Neutrophil (primary cell): ENCODE results near the gene TMIGD3.

Experiments used
- H3K27ac ChIP-seq: fragments of 200-600 bp; sonication (generic); 2 replicates; pipeline ENCODE4 v1.5.1; 2016; ENCODE audit warnings: mild to moderate bottlenecking, moderate library complexity
- H3K27me3 ChIP-seq: fragments of 200-600 bp; sonication (generic); 2 replicates; pipeline ENCODE4 v1.6.0; 2016; ENCODE audit warnings: mild to moderate bottlenecking
- H3K36me3 ChIP-seq: fragments of 200-600 bp; sonication (generic); 2 replicates; pipeline ENCODE4 v1.5.1; 2017
- H3K4me1 ChIP-seq, 2 experiments: fragments of 200-600 bp in 1 of 2; sonication (generic) in 1 of 2; 1 replicate in 1 of 2; 2 replicates in 1 of 2; pipeline versions ENCODE4 v1.5.1 to v1.6.1; 2013 to 2016; ENCODE audit warnings: low read depth in 1 of 2, low read length in 1 of 2, mild to moderate bottlenecking in 1 of 2, moderate library complexity in 1 of 2; ENCODE audit not compliant: control insufficient read depth in 1 of 2, insufficient read depth in 1 of 2
- H3K4me3 ChIP-seq, 2 experiments: fragments of 200-600 bp in 1 of 2; sonication (generic) in 1 of 2; 1 replicate in 1 of 2; 2 replicates in 1 of 2; pipeline ENCODE4 v1.5.1; 2013 to 2016; ENCODE audit warnings: low read depth in 1 of 2, low read length in 1 of 2, mild to moderate bottlenecking in 1 of 2, moderate library complexity in 1 of 2
- H3K9me3 ChIP-seq: fragments of 200-600 bp; sonication (generic); 2 replicates; pipeline ENCODE4 v1.5.1; 2016
- CTCF ChIP-seq: fragments of 200-600 bp; sonication (generic); IDR thresholded peaks from 2 replicates; pipeline ENCODE4 v1.5.1; 2016; ENCODE audit warnings: antibody characterized with exemption

The TMIGD3 gene

GRCh38 chr1:111512132-111512889 lies 8.9 kb upstream of the TMIGD3 start:
- H3K4me3 ChIP-seq, result no peak overlapping the region
- no peaks in the 10 kb centered on the region for H3K27me3 ChIP-seq
- H3K36me3 ChIP-seq, result no peaks in the 10 kb centered on the region
- peaks cover 47 to 49% of the 10 kb centered on the region in 2 experiments for H3K4me1 ChIP-seq
- H3K9me3 ChIP-seq, result no peaks in the 10 kb centered on the region
- TF ChIP-seq CTCF, result no peak
- no peak overlapping the region for H3K27ac ChIP-seq

GRCh38 chr1:111511370-111511769 lies 7.9 kb upstream of the TMIGD3 start:
- H3K4me1 ChIP-seq, result peaks cover 53% of the 10 kb centered on the region in 2 experiments
- no peak overlapping the region for H3K27ac ChIP-seq

GRCh38 chr1:111509997-111510375 lies 6.6 kb upstream of the TMIGD3 start:
- no peaks in the 10 kb centered on the region for H3K9me3 ChIP-seq
- no peaks in the 10 kb centered on the region for H3K36me3 ChIP-seq
- H3K4me1 ChIP-seq, result peaks cover 53 to 55% of the 10 kb centered on the region in 2 experiments
- no peak overlapping the region for H3K4me3 ChIP-seq
- H3K27ac ChIP-seq, result no peak overlapping the region
- H3K27me3 ChIP-seq, result no peaks in the 10 kb centered on the region
- TF ChIP-seq CTCF, result no peak

More at GRCh38 chr1:111511370-111511769, 7.9 kb upstream of the TMIGD3 start:
- Histone ChIP-seq H3K4me3 (no peak overlapping the region), H3K9me3 (no peaks in the 10 kb centered on the region), H3K36me3 (no peaks in the 10 kb centered on the region), H3K27me3 (no peaks in the 10 kb centered on the region)
- no peak for TF ChIP-seq CTCF

GRCh38 chr1:111507411-111508201 lies 4.2 kb upstream of the TMIGD3 start:
- TF ChIP-seq CTCF, result peak; percentile 51
- Histone ChIP-seq H3K27me3 (no peaks in the 10 kb centered on the region), H3K4me1 (peaks cover 73% of the 10 kb centered on the region in 2 experiments), H3K27ac (peak overlapping the region; percentile 100), H3K9me3 (no peaks in the 10 kb centered on the region), H3K36me3 (no peaks in the 10 kb centered on the region), H3K4me3 (peak overlapping the region; percentile 56 to 63)

- peaks cover 73 to 74% of the 10 kb centered on the region in 2 experiments for H3K4me1 ChIP-seq
Observed at GRCh38 chr1:111506561-111506960, 3.1 kb upstream of the TMIGD3 start.

More at GRCh38 chr1:111506561-111506960, 3.1 kb upstream of the TMIGD3 start:
- H3K27me3 ChIP-seq, result no peaks in the 10 kb centered on the region
- no peak for TF ChIP-seq CTCF
- peak overlapping the region in 1 of 2 experiments; percentile 63 for H3K4me3 ChIP-seq
- peak overlapping the region; percentile 100 for H3K27ac ChIP-seq
- no peaks in the 10 kb centered on the region for H3K9me3 ChIP-seq
- H3K36me3 ChIP-seq, result no peaks in the 10 kb centered on the region
